K562 (cell line): Measurements from ENCODE around the gene MAPT. TPM values are rescaled to one million over a fixed set of nuclear protein-coding genes. Genes with fewer than 3 reads are reported as not detected.

Source experiments
- E2F6 ChIP-seq, 2 experiments: IDR thresholded peaks; 2 replicates each; pipeline ENCODE4 v1.6.1; 2011; ENCODE audit warnings: borderline replicate concordance in 1 of 2, control low read depth in 1 of 2, low read depth in 1 of 2, low read length in 1 of 2, mild to moderate bottlenecking in 1 of 2, mixed read lengths in 1 of 2, moderate library complexity in 1 of 2; ENCODE audit not compliant: insufficient read depth in 1 of 2, insufficient read length in 1 of 2, poor library complexity in 1 of 2, severe bottlenecking in 1 of 2; ENCODE audit errors: extremely low read depth in 1 of 2
- ETS2 ChIP-seq: IDR thresholded peaks from 2 replicates; pipeline ENCODE4 v1.6.1; 2016; ENCODE audit warnings: borderline replicate concordance, missing genetic modification characterization, mild to moderate bottlenecking, moderate library complexity, missing compliant biosample characterization; ENCODE audit not compliant: poor library complexity, severe bottlenecking
- FIP1L1 ChIP-seq: fragments of 200-400 bp; formaldehyde crosslinking; IDR thresholded peaks from 2 replicates; pipeline ENCODE4 v1.6.1; 2018; ENCODE audit warnings: mild to moderate bottlenecking, low read depth, low read length; ENCODE audit not compliant: poor library complexity, severe bottlenecking
- GTF2A2 ChIP-seq: IDR thresholded peaks from 2 replicates; pipeline ENCODE4 v1.6.1; 2016; ENCODE audit warnings: mild to moderate bottlenecking, missing genetic modification characterization, missing compliant biosample characterization
- KDM1A ChIP-seq, 2 experiments: fragments of 450-650 bp; IDR thresholded peaks; 2 replicates each; pipeline ENCODE4 v1.6.1; 2016; ENCODE audit warnings: mild to moderate bottlenecking in 2 of 2
- PREB ChIP-seq: sonication (generic); formaldehyde crosslinking; IDR thresholded peaks from 2 replicates; pipeline ENCODE4 v1.8.1; 2023; ENCODE audit warnings: mild to moderate bottlenecking, missing genetic modification reagents
- ZNF140 ChIP-seq: fragments of 250-450 bp; sonication (Bioruptor Pico); IDR thresholded peaks from 2 replicates; pipeline ENCODE4 v1.8.0; 2021; ENCODE audit warnings: moderate library complexity, mild to moderate bottlenecking, inconsistent platforms
- polyA plus RNA-seq, 8 experiments: library from polyadenylated mRNA; depleted of rRNA in 4 of 8; stranded (reverse) in 5 of 8; unstranded in 3 of 8; fragments of >200 nt; fragmentation: Nextera tagmentation in 2 of 8; fragmentation: Illumina TruSeq in 1 of 8; extraction: Ambion mirVana in 2 of 8; extraction: Trizol in 1 of 8; gene quantifications; 2 replicates each; pipeline versions ENCODE4 v1.2.1 to v1.2.3, GENCODE V29; 2011 to 2014; ENCODE audit warnings: inconsistent platforms in 1 of 8, missing spikeins in 1 of 8
- total RNA-seq, 7 experiments: library from RNA; depleted of rRNA in 6 of 7; stranded (reverse); fragments of >200 nt in 6 of 7; fragmentation: Illumina TruSeq in 2 of 7; extraction: Trizol in 2 of 7; gene quantifications; 2 replicates each; pipeline versions ENCODE4 v1.2.1 to v1.2.3, GENCODE V29; 2011 to 2021; ENCODE audit warnings: low replicate concordance in 1 of 7
- TF ChIP-seq, protein P1 (sequence below): fragments of 450-650 bp; formaldehyde crosslinking; IDR thresholded peaks from 2 replicates; pipeline ENCODE4 v1.4.0; 2022; ENCODE audit warnings: missing genetic modification characterization

The MAPT gene
- total and polyA plus RNA-seq, 9 of the 15 experiments (the other 6 are each of a cell fraction or from before 2014, with no cell fraction given), result 0.04 to 1.1 (median 0.36) TPM

- TF ChIP-seq E2F6 (IDR thresholded peaks at IDR 0.05; ENCODE audit: borderline replicate concordance in 1 of 2, extremely low read depth in 1 of 2, insufficient read depth in 1 of 2, insufficient read length in 1 of 2, low read depth in 1 of 2, low read length in 1 of 2, poor library complexity in 1 of 2, severe bottlenecking in 1 of 2) (no peak), ETS2 (tag) (no peak), FIP1L1 (no peak), ZNF140 (CRISPR knock-in tag) (no peak), PREB (CRISPR knock-in tag) (no peak), KDM1A (IDR thresholded peaks at IDR 0.05) (0 out of 4 replicates have a peak, but pooled peaks of 1 of the 2 experiments have one; percentile 35), GTF2A2 (tag) (no peak)
- TF ChIP-seq, protein P1, sequence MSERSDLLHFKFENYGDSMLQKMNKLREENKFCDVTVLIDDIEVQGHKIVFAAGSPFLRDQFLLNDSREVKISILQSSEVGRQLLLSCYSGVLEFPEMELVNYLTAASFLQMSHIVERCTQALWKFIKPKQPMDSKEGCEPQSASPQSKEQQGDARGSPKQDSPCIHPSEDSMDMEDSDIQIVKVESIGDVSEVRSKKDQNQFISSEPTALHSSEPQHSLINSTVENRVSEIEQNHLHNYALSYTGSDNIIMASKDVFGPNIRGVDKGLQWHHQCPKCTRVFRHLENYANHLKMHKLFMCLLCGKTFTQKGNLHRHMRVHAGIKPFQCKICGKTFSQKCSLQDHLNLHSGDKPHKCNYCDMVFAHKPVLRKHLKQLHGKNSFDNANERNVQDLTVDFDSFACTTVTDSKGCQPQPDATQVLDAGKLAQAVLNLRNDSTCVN (CRISPR knock-in tag), result no peak
Observed at GRCh38 chr17:45851873-45852272, 42.5 kb upstream of the MAPT start (continued).
